Measurements from ENCODE around the gene GOLGA6L2.

The GOLGA6L2 gene

DNA sequence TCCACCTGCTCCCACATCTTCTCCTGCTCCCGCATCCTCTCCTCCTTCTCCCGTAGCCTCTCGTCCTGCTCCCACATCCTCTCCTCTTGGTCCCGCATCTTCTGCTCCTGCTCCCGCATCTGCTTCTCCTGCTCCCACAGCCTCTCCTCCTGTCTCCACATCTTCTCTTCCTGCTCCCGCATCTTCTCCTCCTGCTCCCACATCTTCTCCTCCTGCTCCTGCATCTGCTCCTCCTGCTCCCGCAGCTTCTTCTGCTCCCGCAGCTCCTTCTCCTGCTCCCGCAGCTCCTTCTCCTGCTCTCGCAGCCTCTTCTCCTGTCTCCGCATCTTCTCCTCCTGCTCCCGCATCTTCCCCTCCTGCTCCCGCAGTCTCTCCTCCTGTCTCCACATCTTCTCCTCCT, 5.8 kb downstream of the GOLGA6L2 start:
- CTCF ChIA-PET: interaction anchor here (0.6 kb wide), 1 partner anchor 684 kb away, joined by 6 read pairs; no protein-coding TSS in a partner anchor
- DNase-seq (ENCODE audit: low spot score): no peak
- no peak overlapping the region for H3K27ac ChIP-seq
- TF ChIP-seq CTCF (conservative IDR thresholded peaks at IDR 0.05; ENCODE audit: low read depth): no peak
- POLR2A ChIA-PET (ENCODE audit: low non-redundant PET): interaction anchor here (0.6 kb wide), 1 partner anchor 19 kb away, joined by 4 read pairs; no protein-coding TSS in a partner anchor

DNA sequence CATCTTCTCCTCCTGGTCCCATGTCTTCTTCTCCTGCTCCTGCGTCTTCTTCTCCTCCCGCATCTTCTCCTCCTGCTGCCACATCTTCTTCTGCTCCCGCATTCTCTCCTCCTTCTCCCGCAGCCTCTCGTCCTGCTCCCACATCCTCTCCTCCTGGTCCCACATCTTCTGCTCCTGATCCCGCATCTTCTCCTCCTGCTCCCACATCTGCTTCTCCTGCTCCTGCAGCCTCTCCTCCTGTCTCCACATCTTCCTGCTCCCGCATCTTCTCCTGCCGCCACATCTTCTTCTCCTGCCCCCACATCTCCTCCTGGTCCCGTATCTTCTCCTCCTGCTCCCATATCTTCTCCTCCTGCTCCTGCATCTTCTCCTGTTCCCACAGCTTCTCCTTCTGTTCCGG, 6.4 kb downstream of the GOLGA6L2 start:
- ChIA-PET CTCF (no interaction called here), POLR2A (ENCODE audit: low non-redundant PET) (interaction anchor here (0.6 kb wide), 1 partner anchor 19 kb away, joined by 4 read pairs; no protein-coding TSS in a partner anchor)
- TF ChIP-seq CTCF (conservative IDR thresholded peaks at IDR 0.05; ENCODE audit: low read depth): no peak
- no peak overlapping the region for H3K27ac ChIP-seq
- no peak for DNase-seq (ENCODE audit: low spot score)

GRCh38 chr15:23439513-23439912, 7.5 kb downstream of the GOLGA6L2 start:
- ChIA-PET POLR2A (ENCODE audit: low non-redundant PET) (no interaction called here), CTCF (no interaction called here)
- no peak for TF ChIP-seq CTCF (conservative IDR thresholded peaks at IDR 0.05; ENCODE audit: low read depth)
- H3K27ac ChIP-seq: no peak overlapping the region
- no peak for DNase-seq (ENCODE audit: low spot score)

DNA sequence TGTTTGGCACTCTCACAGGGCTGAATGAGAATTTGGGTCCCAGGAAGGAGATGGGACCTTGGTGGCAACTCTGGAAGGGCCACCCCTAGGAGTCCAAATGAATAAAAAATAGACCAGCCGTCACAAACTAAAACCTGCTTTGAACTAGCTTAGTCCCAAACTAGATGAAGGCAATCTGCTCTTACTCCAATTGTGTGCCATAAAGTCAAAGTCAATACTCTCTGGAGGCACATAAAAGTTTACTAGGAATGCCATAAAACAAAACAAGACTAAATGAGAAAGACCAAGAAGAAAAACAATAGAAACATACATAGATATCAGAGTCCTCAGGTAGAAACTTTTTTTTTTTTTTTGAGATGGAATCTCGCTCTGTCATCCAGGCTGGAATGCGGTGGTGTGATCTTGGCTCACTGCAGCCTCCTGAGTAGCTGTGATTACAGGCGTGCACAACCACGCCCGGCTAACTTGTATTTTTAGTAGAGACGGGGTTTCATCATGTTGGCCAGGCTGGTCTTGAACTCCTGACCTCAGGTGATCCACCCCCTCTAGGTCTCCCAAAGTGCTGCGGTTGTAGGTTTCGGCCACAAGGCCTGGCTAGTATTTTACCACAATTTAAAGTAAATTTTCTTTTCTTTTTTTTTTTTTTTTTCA, 8.1 kb downstream of the GOLGA6L2 start:
- no peak overlapping the region for H3K27ac ChIP-seq
- POLR2A ChIA-PET (ENCODE audit: low non-redundant PET): no interaction called here
- no peak for TF ChIP-seq CTCF (conservative IDR thresholded peaks at IDR 0.05; ENCODE audit: low read depth)
- CTCF ChIA-PET: no interaction called here
- no peak for DNase-seq (ENCODE audit: low spot score)

- CTCF ChIA-PET: no interaction called here
Measured at GRCh38 chr15:23437673-23438072, 9.4 kb downstream of the GOLGA6L2 start.

GRCh38 chr15:23437146-23437545, 9.9 kb downstream of the GOLGA6L2 start:
- no peak for TF ChIP-seq CTCF (conservative IDR thresholded peaks at IDR 0.05; ENCODE audit: low read depth)
- H3K27ac ChIP-seq: no peak overlapping the region
- CTCF ChIA-PET: no interaction called here
- POLR2A ChIA-PET (ENCODE audit: low non-redundant PET): no interaction called here
- no peak for DNase-seq (ENCODE audit: low spot score)

More at GRCh38 chr15:23437673-23438072, 9.4 kb downstream of the GOLGA6L2 start:
- POLR2A ChIA-PET (ENCODE audit: low non-redundant PET): no interaction called here
- DNase-seq (ENCODE audit: low spot score): no peak
- H3K27ac ChIP-seq: no peak overlapping the region
- TF ChIP-seq CTCF (conservative IDR thresholded peaks at IDR 0.05; ENCODE audit: low read depth): no peak
